Heart left ventricle (tissue), 13 donors: ENCODE data around the gene LINGO3.

ENCODE experiments used
- CTCF ChIP-seq, 12 donors: fragments of 200-600 bp; sonication (generic) in 4 of 12; IDR thresholded peaks; one replicate each; pipeline versions ENCODE4 v1.5.0 to v1.8.0; 2018 to 2022; ENCODE audit warnings: antibody characterized with exemption in 12 of 12, mild to moderate bottlenecking in 5 of 12
- POLR2A ChIP-seq, 2 donors: fragments of 450-650 bp; IDR thresholded peaks; one replicate each; pipeline ENCODE4 v1.6.1; 2017; ENCODE audit warnings: antibody characterized with exemption in 2 of 2, mild to moderate bottlenecking in 2 of 2, moderate library complexity in 2 of 2
- donor health status: ischemic (EF 13 %, LVEDD 7.1; RV severe dilation, severe dysfunction).
- donor health status: DM: no; HTN: yes; CAD: no.
- donor health status: DM: no; HTN: no; CAD: no.
- donor health status: ischemic (EF 25% LVEDD 6.9; RV normal size, moderate dysfunction).
- donor health status: ischemic (EF 25% LVEDD 5.7; RV mildly dilated, moderate dysfunction).
- donor health status: ischemic (EF 35%, LVEDD 5.7; RV mildly dilated, moderate dysfunction).
- donor health status: nonischemic (EF 11% LVEDD 7.7; RV severe dilation, severe dysfunction).
- donor health status: DM: yes; HTN: yes; CAD: no.
- donor health status: PGD.
- donor health status: ischemic (EF 29% LVEDD 5.4; RV normal size, mild dysfunction).
- donor health status: nonischemic (EF 23%, LVEDD 6.1; RV moderate dilation, normal function).

GRCh38 chr19:2326699-2327360 is 18.9 kb upstream of the LINGO3 start:
- TF ChIP-seq CTCF (IDR thresholded peaks at IDR 0.05) (no peak), POLR2A (IDR thresholded peaks at IDR 0.05) (no peak)
